K562 (cell line): ENCODE results near the gene IQCC. TPM values are rescaled to one million over a fixed set of nuclear protein-coding genes. Genes with fewer than 3 reads are reported as not detected.

ENCODE experiments used
- ARID2 ChIP-seq: fragments of 450-650 bp; IDR thresholded peaks from 2 replicates; pipeline ENCODE4 v1.6.1; 2017; ENCODE audit warnings: antibody characterized with exemption, mild to moderate bottlenecking
- EGR1 ChIP-seq: fragments of 450-650 bp; conservative IDR thresholded peaks from 2 replicates; pipeline ENCODE4 v1.6.1; 2017; ENCODE audit warnings: mild to moderate bottlenecking
- GATA2 ChIP-seq: sonication (generic); formaldehyde crosslinking; IDR thresholded peaks from 2 replicates; pipeline ENCODE4 v1.4.0; 2020; ENCODE audit warnings: mild to moderate bottlenecking, missing genetic modification reagents
- GTF2F1 ChIP-seq: IDR thresholded peaks from 2 replicates; pipeline ENCODE4 v1.6.1; 2011; ENCODE audit warnings: low read depth, low read length, improper control_type of control experiment
- MTA1 ChIP-seq: fragments of 450-650 bp; IDR thresholded peaks from 2 replicates; pipeline ENCODE4 v1.6.1; 2017; ENCODE audit warnings: borderline replicate concordance
- NONO ChIP-seq, 2 experiments: fragments of 200-400 bp in 1 of 2; fragments of 450-650 bp in 1 of 2; formaldehyde crosslinking in 1 of 2; IDR thresholded peaks; 2 replicates each; pipeline ENCODE4 v1.6.1; 2017; ENCODE audit warnings: low read depth in 2 of 2, mild to moderate bottlenecking in 2 of 2, moderate library complexity in 2 of 2, low read length in 1 of 2
- TSC22D4 ChIP-seq: fragments of 450-650 bp; IDR thresholded peaks from 2 replicates; pipeline ENCODE4 v1.6.1; 2016; ENCODE audit warnings: missing genetic modification characterization, missing biosample characterization, control low read depth
- ZNF133 ChIP-seq: fragments of 250-450 bp; sonication (Bioruptor Pico); IDR thresholded peaks from 2 replicates; pipeline ENCODE4 v1.4.0; 2020; ENCODE audit warnings: mild to moderate bottlenecking
- ZNF311 ChIP-seq: fragments of 250-450 bp; sonication (Bioruptor Pico); IDR thresholded peaks from 2 replicates; pipeline ENCODE4 v1.4.0; 2020; ENCODE audit warnings: mild to moderate bottlenecking, moderate library complexity
- ZNF75A ChIP-seq: fragments of 450-650 bp; formaldehyde crosslinking; IDR thresholded peaks from 2 replicates; pipeline ENCODE4 v1.4.0; 2020; ENCODE audit warnings: mild to moderate bottlenecking
- ZZZ3 ChIP-seq: fragments of 450-650 bp; IDR thresholded peaks from 2 replicates; pipeline ENCODE4 v1.6.1; 2016; ENCODE audit warnings: antibody characterized with exemption, mild to moderate bottlenecking, moderate library complexity
- polyA plus RNA-seq, 8 experiments: library from polyadenylated mRNA; depleted of rRNA in 4 of 8; stranded (reverse) in 5 of 8; unstranded in 3 of 8; fragments of >200 nt; fragmentation: Nextera tagmentation in 2 of 8; fragmentation: Illumina TruSeq in 1 of 8; extraction: Ambion mirVana in 2 of 8; extraction: Trizol in 1 of 8; gene quantifications; 2 replicates each; pipeline versions ENCODE4 v1.2.1 to v1.2.3, GENCODE V29; 2011 to 2014; ENCODE audit warnings: inconsistent platforms in 1 of 8, missing spikeins in 1 of 8
- total RNA-seq, 7 experiments: library from RNA; depleted of rRNA in 6 of 7; stranded (reverse); fragments of >200 nt in 6 of 7; fragmentation: Illumina TruSeq in 2 of 7; extraction: Trizol in 2 of 7; gene quantifications; 2 replicates each; pipeline versions ENCODE4 v1.2.1 to v1.2.3, GENCODE V29; 2011 to 2021; ENCODE audit warnings: low replicate concordance in 1 of 7
- TF ChIP-seq, protein P1 (sequence below): fragments of 200-600 bp; sonication (generic); IDR thresholded peaks from one replicate; pipeline ENCODE4 v1.6.1; 2012; ENCODE audit warnings: mild to moderate bottlenecking, low read depth, low read length, inconsistent platforms
- TF ChIP-seq, protein P2 (sequence below): sonication (generic); formaldehyde crosslinking; IDR thresholded peaks from 2 replicates; pipeline ENCODE4 v1.8.0; 2022; ENCODE audit warnings: mild to moderate bottlenecking, missing genetic modification reagents, borderline replicate concordance
- TF ChIP-seq, protein P3 (sequence below): fragments of 250-450 bp; sonication (Bioruptor Pico); IDR thresholded peaks from 2 replicates; pipeline ENCODE4 v1.5.0; 2021

The IQCC gene
- total and polyA plus RNA-seq, 9 of the 15 experiments (the other 6 are each of a cell fraction or from before 2014, with no cell fraction given) = 8.1 to 16.5 (median 10.7) TPM

DNA sequence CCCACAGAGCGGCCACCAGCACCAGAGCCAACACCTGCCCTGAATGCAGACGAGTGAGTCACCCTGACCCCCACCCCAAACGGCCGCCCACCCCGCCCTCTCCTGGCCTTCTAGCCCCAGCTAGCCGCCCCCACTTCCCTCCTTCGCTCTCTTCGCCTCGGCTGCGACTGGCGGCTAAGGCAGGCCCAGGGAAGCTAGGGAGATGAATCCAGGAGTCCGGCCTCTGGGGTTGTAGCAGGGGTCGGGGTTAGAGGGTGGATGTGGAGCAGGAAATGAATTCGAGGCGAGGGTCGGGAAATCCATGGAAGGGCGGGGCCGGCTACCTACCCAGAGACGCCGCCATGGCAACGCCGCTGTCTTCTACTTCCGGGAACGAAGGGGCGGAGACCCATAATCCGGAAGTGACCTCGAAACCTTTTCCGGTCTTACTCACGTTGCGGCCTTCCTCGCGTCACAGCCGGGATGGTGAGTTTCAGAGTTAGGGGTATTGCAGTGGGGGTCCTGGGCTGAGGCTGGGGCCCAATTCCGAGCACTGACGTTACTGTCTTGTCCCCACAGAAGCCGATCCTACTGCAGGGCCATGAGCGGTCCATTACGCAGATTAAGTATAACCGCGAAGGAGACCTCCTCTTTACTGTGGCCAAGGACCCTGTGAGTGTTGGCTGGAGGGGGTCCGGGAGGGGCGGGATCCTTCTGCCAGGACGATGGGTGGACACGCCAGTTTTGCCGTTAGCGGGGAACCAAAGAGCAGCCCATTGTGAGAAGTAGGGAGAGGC lies 16.7 kb downstream of the IQCC start, which contains the start of the genes EIF3I and TMEM234 (continued):
- TF ChIP-seq, protein P1, sequence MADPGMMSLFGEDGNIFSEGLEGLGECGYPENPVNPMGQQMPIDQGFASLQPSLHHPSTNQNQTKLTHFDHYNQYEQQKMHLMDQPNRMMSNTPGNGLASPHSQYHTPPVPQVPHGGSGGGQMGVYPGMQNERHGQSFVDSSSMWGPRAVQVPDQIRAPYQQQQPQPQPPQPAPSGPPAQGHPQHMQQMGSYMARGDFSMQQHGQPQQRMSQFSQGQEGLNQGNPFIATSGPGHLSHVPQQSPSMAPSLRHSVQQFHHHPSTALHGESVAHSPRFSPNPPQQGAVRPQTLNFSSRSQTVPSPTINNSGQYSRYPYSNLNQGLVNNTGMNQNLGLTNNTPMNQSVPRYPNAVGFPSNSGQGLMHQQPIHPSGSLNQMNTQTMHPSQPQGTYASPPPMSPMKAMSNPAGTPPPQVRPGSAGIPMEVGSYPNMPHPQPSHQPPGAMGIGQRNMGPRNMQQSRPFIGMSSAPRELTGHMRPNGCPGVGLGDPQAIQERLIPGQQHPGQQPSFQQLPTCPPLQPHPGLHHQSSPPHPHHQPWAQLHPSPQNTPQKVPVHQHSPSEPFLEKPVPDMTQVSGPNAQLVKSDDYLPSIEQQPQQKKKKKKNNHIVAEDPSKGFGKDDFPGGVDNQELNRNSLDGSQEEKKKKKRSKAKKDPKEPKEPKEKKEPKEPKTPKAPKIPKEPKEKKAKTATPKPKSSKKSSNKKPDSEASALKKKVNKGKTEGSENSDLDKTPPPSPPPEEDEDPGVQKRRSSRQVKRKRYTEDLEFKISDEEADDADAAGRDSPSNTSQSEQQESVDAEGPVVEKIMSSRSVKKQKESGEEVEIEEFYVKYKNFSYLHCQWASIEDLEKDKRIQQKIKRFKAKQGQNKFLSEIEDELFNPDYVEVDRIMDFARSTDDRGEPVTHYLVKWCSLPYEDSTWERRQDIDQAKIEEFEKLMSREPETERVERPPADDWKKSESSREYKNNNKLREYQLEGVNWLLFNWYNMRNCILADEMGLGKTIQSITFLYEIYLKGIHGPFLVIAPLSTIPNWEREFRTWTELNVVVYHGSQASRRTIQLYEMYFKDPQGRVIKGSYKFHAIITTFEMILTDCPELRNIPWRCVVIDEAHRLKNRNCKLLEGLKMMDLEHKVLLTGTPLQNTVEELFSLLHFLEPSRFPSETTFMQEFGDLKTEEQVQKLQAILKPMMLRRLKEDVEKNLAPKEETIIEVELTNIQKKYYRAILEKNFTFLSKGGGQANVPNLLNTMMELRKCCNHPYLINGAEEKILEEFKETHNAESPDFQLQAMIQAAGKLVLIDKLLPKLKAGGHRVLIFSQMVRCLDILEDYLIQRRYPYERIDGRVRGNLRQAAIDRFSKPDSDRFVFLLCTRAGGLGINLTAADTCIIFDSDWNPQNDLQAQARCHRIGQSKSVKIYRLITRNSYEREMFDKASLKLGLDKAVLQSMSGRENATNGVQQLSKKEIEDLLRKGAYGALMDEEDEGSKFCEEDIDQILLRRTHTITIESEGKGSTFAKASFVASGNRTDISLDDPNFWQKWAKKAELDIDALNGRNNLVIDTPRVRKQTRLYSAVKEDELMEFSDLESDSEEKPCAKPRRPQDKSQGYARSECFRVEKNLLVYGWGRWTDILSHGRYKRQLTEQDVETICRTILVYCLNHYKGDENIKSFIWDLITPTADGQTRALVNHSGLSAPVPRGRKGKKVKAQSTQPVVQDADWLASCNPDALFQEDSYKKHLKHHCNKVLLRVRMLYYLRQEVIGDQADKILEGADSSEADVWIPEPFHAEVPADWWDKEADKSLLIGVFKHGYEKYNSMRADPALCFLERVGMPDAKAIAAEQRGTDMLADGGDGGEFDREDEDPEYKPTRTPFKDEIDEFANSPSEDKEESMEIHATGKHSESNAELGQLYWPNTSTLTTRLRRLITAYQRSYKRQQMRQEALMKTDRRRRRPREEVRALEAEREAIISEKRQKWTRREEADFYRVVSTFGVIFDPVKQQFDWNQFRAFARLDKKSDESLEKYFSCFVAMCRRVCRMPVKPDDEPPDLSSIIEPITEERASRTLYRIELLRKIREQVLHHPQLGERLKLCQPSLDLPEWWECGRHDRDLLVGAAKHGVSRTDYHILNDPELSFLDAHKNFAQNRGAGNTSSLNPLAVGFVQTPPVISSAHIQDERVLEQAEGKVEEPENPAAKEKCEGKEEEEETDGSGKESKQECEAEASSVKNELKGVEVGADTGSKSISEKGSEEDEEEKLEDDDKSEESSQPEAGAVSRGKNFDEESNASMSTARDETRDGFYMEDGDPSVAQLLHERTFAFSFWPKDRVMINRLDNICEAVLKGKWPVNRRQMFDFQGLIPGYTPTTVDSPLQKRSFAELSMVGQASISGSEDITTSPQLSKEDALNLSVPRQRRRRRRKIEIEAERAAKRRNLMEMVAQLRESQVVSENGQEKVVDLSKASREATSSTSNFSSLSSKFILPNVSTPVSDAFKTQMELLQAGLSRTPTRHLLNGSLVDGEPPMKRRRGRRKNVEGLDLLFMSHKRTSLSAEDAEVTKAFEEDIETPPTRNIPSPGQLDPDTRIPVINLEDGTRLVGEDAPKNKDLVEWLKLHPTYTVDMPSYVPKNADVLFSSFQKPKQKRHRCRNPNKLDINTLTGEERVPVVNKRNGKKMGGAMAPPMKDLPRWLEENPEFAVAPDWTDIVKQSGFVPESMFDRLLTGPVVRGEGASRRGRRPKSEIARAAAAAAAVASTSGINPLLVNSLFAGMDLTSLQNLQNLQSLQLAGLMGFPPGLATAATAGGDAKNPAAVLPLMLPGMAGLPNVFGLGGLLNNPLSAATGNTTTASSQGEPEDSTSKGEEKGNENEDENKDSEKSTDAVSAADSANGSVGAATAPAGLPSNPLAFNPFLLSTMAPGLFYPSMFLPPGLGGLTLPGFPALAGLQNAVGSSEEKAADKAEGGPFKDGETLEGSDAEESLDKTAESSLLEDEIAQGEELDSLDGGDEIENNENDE = no peak
- TF ChIP-seq TSC22D4 (tag) (no peak), ZNF75A (CRISPR knock-in tag) (no peak), MTA1 (no peak), ZNF133 (CRISPR knock-in tag) (no peak), NONO (IDR thresholded peaks at IDR 0.05; ENCODE audit: low read depth in 2 of 2, low read length in 1 of 2) (no peak), EGR1 (peak; percentile 90), GATA2 (CRISPR knock-in tag) (no peak), ZZZ3 (no peak; the same call in 1 of the 2 replicates), ARID2 (no peak), ZNF311 (CRISPR knock-in tag) (no peak), GTF2F1 (0 out of 2 replicates have a peak, but pooled peaks have one; percentile 30)
- TF ChIP-seq, protein P2, sequence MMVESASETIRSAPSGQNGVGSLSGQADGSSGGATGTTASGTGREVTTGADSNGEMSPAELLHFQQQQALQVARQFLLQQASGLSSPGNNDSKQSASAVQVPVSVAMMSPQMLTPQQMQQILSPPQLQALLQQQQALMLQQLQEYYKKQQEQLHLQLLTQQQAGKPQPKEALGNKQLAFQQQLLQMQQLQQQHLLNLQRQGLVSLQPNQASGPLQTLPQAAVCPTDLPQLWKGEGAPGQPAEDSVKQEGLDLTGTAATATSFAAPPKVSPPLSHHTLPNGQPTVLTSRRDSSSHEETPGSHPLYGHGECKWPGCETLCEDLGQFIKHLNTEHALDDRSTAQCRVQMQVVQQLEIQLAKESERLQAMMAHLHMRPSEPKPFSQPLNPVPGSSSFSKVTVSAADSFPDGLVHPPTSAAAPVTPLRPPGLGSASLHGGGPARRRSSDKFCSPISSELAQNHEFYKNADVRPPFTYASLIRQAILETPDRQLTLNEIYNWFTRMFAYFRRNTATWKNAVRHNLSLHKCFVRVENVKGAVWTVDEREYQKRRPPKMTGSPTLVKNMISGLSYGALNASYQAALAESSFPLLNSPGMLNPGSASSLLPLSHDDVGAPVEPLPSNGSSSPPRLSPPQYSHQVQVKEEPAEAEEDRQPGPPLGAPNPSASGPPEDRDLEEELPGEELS (CRISPR knock-in tag) = peak; percentile 78; the same call in 1 of the 2 replicates
- TF ChIP-seq, protein P3, sequence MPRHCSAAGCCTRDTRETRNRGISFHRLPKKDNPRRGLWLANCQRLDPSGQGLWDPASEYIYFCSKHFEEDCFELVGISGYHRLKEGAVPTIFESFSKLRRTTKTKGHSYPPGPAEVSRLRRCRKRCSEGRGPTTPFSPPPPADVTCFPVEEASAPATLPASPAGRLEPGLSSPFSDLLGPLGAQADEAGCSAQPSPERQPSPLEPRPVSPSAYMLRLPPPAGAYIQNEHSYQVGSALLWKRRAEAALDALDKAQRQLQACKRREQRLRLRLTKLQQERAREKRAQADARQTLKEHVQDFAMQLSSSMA (CRISPR knock-in tag) = no peak
